Lung (tissue), 16 donors: ENCODE data around the gene CAMK1G. TPM values are rescaled to one million over a fixed set of nuclear protein-coding genes. Genes with fewer than 3 reads are reported as not detected.

ENCODE experiments used
- ATAC-seq: fragments of 200-7000 bp; cut with Tn5 transposase; one replicate; pipeline ENCODE4 v1.9.1; 2020; ENCODE audit warnings: moderate number of reproducible peaks; ENCODE audit not compliant: insufficient read depth, low FRiP score
- DNase-seq, 3 donors: peaks; one replicate each; pipeline ENCODE4 v3.0.0-alpha.2; 2013 to 2017
- H3K27ac ChIP-seq, 2 donors: one replicate each; pipeline ENCODE4 v1.5.1; 2013; ENCODE audit warnings: mild to moderate bottlenecking in 2 of 2, moderate library complexity in 2 of 2, control low read depth in 1 of 2, inconsistent platforms in 1 of 2, low read depth in 1 of 2, low read length in 1 of 2
- H3K27me3 ChIP-seq, 3 donors: one replicate each; pipeline ENCODE4 v1.5.1; 2013; ENCODE audit warnings: low read length in 2 of 3; ENCODE audit not compliant: control insufficient read depth in 3 of 3, insufficient read depth in 3 of 3
- H3K36me3 ChIP-seq, 4 donors: one replicate each; pipeline ENCODE4 v1.5.1; 2013; ENCODE audit warnings: low read length in 4 of 4, mild to moderate bottlenecking in 1 of 4, moderate library complexity in 1 of 4; ENCODE audit not compliant: control insufficient read depth in 4 of 4, insufficient read depth in 4 of 4
- H3K4me1 ChIP-seq, 5 donors: one replicate each; pipeline ENCODE4 v1.5.1; 2013; ENCODE audit warnings: low read length in 5 of 5, mild to moderate bottlenecking in 2 of 5, moderate library complexity in 1 of 5; ENCODE audit not compliant: control insufficient read depth in 5 of 5, insufficient read depth in 5 of 5
- H3K4me3 ChIP-seq: one replicate; pipeline ENCODE4 v1.5.1; 2013; ENCODE audit warnings: mild to moderate bottlenecking, control low read depth, moderate library complexity
- H3K9ac ChIP-seq, 2 donors: one replicate each; pipeline ENCODE4 v1.5.1; 2013; ENCODE audit warnings: low read length in 2 of 2, control low read depth in 1 of 2; ENCODE audit not compliant: insufficient read depth in 1 of 2
- H3K9me3 ChIP-seq, 4 donors: one replicate each; pipeline ENCODE4 v1.5.1; 2013; ENCODE audit warnings: low read length in 3 of 4, mild to moderate bottlenecking in 1 of 4, moderate library complexity in 1 of 4; ENCODE audit not compliant: control insufficient read depth in 4 of 4, insufficient read depth in 3 of 4
- whole genome bisulfite sequencing, 2 donors: extraction: QIAGEN DNeasy Blood & Tissue Kit; methylation state at CpG; one replicate each; pipeline ENCODE4 v1.1.7; 2013; 5-methylcytosine and 5-hydroxymethylcytosine counted together
- long read RNA-seq, 5 donors: transcript quantifications; one replicate each; lab custom pipeline, GENCODE V29; 2026
- polyA plus RNA-seq, 2 donors: library from polyadenylated mRNA; stranded (reverse); fragments of 200-250 nt; gene quantifications; one replicate each; pipeline ENCODE4 v1.2.1, GENCODE V29; 2013
- total RNA-seq, 2 donors: library from RNA; depleted of rRNA in 1 of 2; stranded (reverse); fragments of >200 nt in 1 of 2; gene quantifications; one replicate each; pipeline ENCODE4 v1.2.1, GENCODE V29; 2014 to 2021
- TF ChIP-seq, protein P1 (sequence below): IDR thresholded peaks from 2 replicates; pipeline ENCODE4 v1.5.1; 2012; ENCODE audit warnings: mild to moderate bottlenecking; ENCODE audit errors: control extremely low read depth, extremely low read depth
- donor health status: control.
- donor health status: control.
- donor health status: Bipolar disorder and iron deficiency.
- donor health status: healthy.
- donor health status: DM: yes; HTN: yes; CAD: no.

CAMK1G gene
- total RNA-seq (1 to 10 TPM in 1 of 2 donors, not detected in 1; 2.4 TPM), polyA plus RNA-seq (under 1 TPM; 0.14 to 0.80 TPM)
- long read RNA-seq, donor 1 = 0 reads
- long read RNA-seq, donor 2 = 0 reads
- long read RNA-seq, donor 3 = 0 reads
- long read RNA-seq, donor 4 = 0 reads
- long read RNA-seq, donor 5, partial matches to known transcripts = 0 of 1 reads
- long read RNA-seq, donor 5, other reads (novel, unspliced or antisense) = 0 of 1 reads

DNA sequence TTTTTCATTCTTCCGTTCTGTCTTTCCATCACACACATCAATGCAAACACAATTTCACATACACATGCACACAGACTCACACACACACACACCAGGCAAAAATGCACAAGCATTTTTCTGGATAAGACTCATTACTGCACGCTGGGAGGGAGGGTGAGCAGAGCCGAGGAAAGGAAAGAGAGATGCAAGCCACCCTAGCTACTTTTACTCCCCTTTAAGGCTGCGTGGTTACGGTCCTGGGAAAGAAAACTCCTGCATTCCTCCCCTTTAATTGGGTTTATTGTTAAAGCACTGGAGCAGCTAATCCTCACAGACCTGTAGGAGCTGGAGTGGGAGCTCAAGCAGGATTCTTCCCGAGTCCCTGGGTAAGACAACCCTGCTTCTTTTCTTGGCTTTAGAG, at the start of gene CAMK1G:
CAMK1G (plus strand) TSS at position 307 of the 400 bp plus-strand sequence. CDS start 11,270 bp downstream, outside the sequence.
- TF ChIP-seq, protein P1, sequence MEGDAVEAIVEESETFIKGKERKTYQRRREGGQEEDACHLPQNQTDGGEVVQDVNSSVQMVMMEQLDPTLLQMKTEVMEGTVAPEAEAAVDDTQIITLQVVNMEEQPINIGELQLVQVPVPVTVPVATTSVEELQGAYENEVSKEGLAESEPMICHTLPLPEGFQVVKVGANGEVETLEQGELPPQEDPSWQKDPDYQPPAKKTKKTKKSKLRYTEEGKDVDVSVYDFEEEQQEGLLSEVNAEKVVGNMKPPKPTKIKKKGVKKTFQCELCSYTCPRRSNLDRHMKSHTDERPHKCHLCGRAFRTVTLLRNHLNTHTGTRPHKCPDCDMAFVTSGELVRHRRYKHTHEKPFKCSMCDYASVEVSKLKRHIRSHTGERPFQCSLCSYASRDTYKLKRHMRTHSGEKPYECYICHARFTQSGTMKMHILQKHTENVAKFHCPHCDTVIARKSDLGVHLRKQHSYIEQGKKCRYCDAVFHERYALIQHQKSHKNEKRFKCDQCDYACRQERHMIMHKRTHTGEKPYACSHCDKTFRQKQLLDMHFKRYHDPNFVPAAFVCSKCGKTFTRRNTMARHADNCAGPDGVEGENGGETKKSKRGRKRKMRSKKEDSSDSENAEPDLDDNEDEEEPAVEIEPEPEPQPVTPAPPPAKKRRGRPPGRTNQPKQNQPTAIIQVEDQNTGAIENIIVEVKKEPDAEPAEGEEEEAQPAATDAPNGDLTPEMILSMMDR = no peak
- Histone ChIP-seq H3K4me1 (peaks cover 0 to 26% (median 7%) of the 10 kb centered on the region in 5 donors), H3K27ac (no peak within 1 kb of the TSS), H3K27me3 (peaks cover 0 to 3% (median 0%) of the 10 kb centered on the region in 3 donors), H3K4me3 (no peak within 1 kb of the TSS), H3K9ac (peak within 1 kb of the TSS in 1 of 2 donors; percentile 61), H3K9me3 (no peaks in the 10 kb centered on the region), H3K36me3 (no peaks in the 10 kb centered on the region)
- DNase-seq = peak; percentile 71 to 90 (median 88)
- WGBS, 2 donors = 21 to 23% methylated on average over 6 of the region's 6 CpGs
- no peak for ATAC-seq

DNA sequence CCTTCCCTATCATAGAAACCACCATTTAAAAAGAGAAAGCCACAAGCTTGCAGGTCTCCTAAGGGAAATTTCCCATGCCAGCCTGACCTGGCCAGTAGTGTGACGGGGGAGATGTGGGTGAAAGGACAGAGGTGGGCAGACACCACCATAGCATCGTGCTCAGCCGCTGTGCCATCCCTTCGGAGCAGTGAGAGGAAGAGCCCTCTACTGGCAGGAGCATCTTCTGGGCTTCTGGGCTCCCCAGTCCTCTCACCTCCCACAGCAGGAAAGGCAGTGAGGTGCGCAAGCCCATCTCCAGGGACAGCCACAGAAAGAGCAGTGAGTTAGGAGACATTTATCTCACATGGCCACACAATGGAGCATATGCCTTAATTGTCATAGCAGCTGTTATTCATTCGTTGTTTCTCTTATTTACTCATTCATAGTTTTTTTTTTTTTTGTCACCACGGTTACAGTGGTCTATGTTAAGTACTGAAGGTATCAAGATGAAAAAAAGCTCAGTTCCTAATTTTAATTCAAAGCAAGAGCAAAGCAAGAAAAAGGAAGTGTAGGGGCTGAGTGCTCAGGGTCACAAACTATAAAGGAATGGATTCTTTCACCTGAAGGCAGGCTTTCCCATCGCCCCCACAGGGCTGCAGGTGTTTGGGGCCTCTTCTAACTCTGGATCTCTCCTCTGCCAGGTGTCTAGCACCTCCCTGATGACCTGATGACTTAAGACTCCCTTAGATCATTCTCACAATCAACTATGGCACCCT, 48.8 kb upstream of the CAMK1G start:
- DNase-seq = no peak
- WGBS, 2 donors = 70 to 77% methylated on average over 8 of the region's 8 CpGs

DNA sequence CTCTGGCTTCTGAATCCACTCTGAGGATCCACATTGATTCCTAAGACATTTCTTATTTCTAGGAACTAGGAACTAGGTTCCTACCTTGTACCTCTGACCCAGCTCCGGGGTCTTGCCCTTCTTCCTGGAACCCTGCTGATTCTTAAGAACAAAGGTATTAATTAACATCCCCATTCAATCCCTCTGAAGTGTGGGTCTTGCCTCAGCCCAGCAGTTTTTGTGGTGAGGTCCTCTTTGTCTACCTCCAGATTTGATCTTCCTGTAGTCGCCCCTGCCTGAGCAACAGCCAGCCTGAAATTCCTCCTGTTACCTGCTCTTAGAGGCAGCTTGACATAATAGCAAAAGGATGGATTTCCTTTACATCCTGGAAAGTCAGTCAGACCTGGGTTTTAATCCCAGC, 46.7 kb upstream of the CAMK1G start:
- 68 to 80% methylated on average over 2 of the region's 2 CpGs for WGBS, 2 donors
- H3K36me3 ChIP-seq = no peaks in the 10 kb centered on the region
- no peaks in the 10 kb centered on the region for H3K4me1 ChIP-seq
- no peak overlapping the region for H3K4me3 ChIP-seq
- H3K27ac ChIP-seq = no peak overlapping the region
- ATAC-seq (no peak), DNase-seq (no peak)
- H3K9ac ChIP-seq = no peak overlapping the region
- TF ChIP-seq, protein P1 = no peak
- H3K27me3 ChIP-seq = peaks cover 0 to 7% (median 3%) of the 10 kb centered on the region in 3 donors
- H3K9me3 ChIP-seq = no peaks in the 10 kb centered on the region

More for the DNA sequence above, 48.8 kb upstream of the CAMK1G start:
- Histone ChIP-seq H3K9ac (no peak overlapping the region), H3K27me3 (peaks cover 0 to 5% (median 3%) of the 10 kb centered on the region in 3 donors), H3K27ac (no peak overlapping the region), H3K9me3 (no peaks in the 10 kb centered on the region), H3K4me3 (no peak overlapping the region), H3K4me1 (peaks cover 0 to 2% (median 0%) of the 10 kb centered on the region in 5 donors), H3K36me3 (no peaks in the 10 kb centered on the region)
- no peak for ATAC-seq
- TF ChIP-seq, protein P1 = no peak
